HG03280 (cell line): ENCODE data around the gene GPHB5.
"Not testable (repeated sequence)": the region's sequence is repeated elsewhere in the genome, so short reads cannot be mapped to it uniquely, and the experiment has no call there.

ENCODE experiments used
- ATAC-seq: cut with Tn5 transposase; IDR thresholded peaks from one replicate; pipeline ENCODE4 v1.9.1; 2021; ENCODE audit warnings: mild to moderate bottlenecking, moderate library complexity; ENCODE audit not compliant: unreplicated experiment

Gene GPHB5, protein sequence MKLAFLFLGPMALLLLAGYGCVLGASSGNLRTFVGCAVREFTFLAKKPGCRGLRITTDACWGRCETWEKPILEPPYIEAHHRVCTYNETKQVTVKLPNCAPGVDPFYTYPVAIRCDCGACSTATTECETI

GRCh38 chr14:63318835-63319234 lies at the start of gene GPHB5:
Gene GPHB5 (minus strand): TSS chr14:63318935. CDS start chr14:63317849, 1,086 bp downstream.
- no peak for ATAC-seq

DNA sequence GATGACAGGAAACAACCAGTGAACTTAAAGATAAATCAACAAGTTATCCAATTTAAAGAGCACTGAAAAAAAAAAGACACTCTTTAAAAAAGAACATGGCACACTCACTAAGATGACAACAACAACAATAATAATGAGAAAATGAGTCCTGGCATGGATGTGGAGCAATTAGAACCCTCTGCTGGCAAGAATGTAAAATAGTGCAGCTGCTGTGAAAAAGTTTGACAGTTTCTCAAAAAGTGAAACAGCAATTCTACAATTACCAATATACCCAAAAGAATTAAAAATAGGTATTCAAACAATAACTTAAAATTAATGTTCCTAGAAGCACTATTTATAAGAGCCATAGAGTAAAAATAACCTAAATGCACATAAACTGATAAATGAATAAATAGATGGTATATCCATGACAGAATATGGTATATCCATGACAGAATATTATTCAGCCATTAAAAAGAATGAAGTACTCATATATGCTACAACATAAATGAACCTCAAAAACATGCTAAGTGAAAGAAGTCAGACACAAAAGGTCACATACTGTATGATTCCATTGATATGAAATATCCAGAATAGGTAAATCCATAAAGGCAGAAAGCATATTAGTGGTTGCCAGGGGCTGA lies 49.1 kb upstream of the GPHB5 start:
- ATAC-seq = no peak

- no peak for ATAC-seq
Measured at GRCh38 chr14:63362389-63362819, 43.7 kb upstream of the GPHB5 start.

- ATAC-seq = no peak
Measured at GRCh38 chr14:63361790-63362189, 43.1 kb upstream of the GPHB5 start.

DNA sequence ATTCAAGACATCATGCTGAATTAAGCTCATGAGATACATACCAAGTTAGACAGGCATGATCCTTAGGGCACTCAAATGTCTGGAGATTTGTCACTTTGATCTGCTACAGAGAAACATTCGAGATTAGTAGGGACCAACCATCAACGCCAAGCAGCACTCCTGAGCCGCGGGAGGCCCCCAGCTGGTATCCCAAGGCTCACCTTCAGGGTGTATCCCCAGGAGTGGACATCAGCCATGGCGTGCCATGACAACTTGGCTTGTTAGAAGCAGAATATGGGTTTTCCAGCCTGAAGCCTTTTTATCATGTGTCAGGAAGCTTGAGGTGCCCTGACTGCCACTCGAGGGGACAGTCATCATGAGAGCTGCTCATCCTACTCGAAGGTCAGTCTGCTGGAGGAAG lies 39.1 kb upstream of the GPHB5 start:
- no peak for ATAC-seq

GRCh38 chr14:63345826-63346225 lies 27.1 kb upstream of the GPHB5 start:
- no peak for ATAC-seq

DNA sequence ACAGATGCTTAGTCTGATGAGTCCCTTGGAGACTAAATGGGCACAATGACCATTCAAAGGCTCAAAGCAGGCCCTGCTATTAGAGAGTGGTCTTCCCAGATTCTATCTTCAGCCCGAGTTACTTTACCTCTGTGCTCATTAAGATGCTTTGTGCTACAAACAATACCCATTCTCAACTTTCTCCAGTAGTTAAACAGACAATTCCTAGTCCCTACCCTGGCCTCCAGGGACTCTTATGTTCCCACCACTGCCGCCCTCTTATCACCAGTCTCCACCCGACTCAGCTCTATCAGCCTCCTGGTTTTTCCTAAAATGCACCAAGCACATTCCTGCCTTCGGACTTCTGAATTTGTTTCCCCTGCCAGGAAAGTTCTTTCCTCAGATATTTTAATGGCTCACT lies 25.6 kb upstream of the GPHB5 start:
- ATAC-seq = no peak

- ATAC-seq = no peak
Measured at GRCh38 chr14:63343878-63344277, 25.1 kb upstream of the GPHB5 start.

- ATAC-seq = no peak
Measured at GRCh38 chr14:63342371-63342770, 23.6 kb upstream of the GPHB5 start.

DNA sequence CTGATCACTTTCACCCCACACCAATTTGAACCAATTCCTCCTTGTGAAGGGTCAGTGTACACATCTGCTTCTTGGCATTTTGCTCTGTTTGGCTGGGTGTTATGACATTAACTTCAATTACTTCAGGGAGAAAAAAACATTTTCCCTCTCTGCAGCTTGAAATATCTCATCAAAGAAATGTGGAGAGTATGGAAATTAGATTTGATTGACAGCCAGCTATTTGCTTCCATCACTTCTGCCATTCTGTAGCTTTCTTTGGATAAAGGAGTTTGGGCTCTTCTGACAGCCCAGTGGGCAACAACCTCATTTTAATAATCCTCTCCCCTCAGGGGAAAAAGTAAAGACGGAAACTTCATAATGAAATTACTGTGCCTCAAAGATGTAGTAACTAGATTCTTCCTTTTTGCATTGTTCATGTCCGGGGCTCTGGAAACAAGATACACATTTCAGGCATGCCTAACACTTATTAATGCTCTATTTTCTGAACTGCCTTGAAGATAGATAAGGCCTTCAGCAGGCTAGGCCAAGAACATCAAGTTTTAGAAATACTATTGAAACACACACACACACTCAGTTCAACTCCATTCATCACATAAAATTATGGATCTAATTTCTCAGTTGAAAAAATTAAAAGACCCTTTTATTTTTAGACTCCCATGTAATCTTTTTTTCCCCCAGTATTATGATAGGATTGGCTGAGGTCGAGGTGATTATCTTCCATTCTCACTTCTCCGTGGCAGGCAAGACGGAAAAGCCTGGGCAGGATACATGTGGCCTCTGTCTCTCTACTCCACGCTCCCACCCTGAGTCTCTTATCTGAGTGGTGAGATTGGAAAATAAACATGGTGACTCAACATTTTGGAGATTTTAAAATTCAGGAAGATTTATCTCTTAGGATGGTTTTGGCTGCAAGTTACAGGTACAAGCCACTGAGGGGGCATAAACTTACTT lies 10.3 kb upstream of the GPHB5 start:
- no peak for ATAC-seq

DNA sequence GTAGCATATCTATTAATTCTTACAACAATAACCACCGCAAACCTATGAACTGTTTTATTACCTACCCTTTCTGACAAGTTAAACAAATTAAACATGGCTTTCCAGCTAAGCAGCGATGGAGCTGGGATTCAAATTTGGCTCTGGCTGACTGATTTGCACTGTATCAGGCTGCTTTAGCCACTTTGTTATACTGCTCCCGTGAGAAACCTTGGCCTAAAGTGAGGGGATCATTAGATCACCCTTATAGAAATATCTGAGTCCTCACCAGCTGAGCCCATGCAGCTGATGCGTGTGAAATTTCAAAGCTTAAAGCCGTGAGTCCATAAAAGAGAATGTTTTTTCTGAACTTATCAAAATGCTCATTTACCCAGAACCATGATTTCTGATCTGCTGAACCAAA lies 8.1 kb upstream of the GPHB5 start:
- no peak for ATAC-seq

GRCh38 chr14:63322897-63323573 lies 4.3 kb upstream of the GPHB5 start:
- ATAC-seq = no peak

GRCh38 chr14:63322472-63322871 lies 3.7 kb upstream of the GPHB5 start:
- no peak for ATAC-seq

GRCh38 chr14:63308723-63309317 lies 9.9 kb downstream of the GPHB5 start:
- no peak for ATAC-seq

DNA sequence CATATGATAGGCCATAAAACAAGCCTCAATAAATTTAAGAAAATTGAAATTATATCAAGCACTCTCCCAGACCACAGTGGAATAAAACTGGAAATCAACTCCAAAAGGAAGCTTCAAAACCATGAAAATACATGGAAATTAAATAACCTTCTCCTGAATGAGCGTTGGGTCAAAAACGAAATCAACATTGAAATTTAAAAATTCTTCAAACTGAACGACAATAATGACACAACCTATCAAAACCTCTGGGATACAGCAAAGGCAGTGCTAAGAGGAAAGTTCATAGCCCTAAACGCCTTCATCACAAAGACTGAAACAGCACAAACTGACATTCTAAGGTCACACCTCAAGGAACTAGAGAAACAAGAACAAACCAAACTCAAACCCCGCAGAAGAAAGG lies 14.3 kb downstream of the GPHB5 start:
- ATAC-seq = not testable (repeated sequence)

GRCh38 chr14:63301891-63302534 lies 16.7 kb downstream of the GPHB5 start:
- ATAC-seq = no peak

GRCh38 chr14:63300854-63301253 lies 17.9 kb downstream of the GPHB5 start:
- ATAC-seq = no peak

DNA sequence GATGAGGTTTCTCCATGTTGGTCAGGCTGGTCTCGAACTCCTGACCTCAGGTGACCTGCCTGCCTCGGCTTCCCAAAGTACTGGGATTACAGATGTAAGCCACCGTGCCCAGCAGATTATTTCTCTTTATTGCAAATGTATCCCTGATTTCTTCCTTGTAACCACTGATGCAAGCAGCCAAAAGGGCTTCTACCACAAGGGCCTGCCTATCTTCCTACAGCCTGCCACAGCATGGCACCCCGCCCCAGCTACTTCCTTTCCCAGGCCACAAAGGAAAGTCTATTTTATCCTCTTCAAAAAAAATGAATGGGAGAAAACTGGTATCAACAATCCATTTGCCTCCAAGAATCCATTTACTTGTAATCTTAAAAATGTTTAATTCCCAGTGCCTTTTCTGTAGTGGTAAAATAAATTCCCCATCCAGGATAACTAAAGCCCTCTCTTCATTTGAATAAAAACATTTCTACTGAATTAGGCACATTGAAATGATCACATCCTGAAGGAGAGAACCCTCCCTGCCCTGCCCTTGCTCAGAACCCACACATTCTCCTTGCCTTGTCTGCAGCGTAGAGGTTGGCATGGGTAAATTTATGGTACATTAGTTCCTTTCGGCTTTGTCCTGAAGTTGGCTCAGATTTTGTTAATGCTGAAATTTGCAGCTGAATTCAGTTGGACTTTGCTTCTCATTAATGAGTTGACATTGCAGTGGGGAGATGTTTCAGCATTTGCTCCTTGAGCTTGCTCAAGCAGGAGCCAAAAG lies 19.2 kb downstream of the GPHB5 start:
- no peak for ATAC-seq

DNA sequence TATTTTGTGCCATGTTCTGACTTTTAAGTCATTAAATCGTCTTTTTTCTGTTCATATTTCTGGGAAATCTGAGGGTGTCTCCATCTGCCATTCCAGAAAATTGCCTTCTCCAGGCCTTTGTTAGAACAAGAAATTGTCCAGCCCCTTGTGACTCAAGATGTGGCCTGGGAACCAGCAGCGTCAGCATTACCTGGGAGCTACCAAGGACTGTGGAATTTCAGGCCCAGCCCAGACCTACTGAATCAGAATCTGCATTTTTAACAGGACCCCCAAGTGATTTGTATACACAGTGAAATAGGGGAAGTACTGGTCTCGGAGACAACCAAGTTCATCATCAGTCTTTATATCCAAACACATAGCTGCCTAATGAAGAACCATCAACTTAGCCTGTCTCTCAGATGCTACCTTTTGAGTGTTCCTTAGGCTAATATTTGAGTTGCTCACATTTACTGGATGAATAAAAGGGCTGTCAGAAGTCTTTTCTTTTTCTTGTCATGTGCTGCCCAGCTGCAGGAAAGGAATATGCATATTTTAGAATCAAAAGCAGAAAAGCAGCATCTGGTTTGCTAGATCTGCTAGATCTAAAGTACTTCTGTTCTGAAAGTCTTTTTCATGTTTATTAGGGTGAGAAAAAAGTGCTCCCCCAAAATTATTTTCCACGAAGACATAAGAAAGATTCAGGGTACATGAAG lies 21.2 kb downstream of the GPHB5 start:
- no peak for ATAC-seq
